ENCODE data around the gene PTPRA. TPM values are rescaled to one million over a fixed set of nuclear protein-coding genes. Genes with fewer than 3 reads are reported as not detected.
A peak's percentile ranks its signal among the peaks of the same experiment; 100 is the strongest.

The PTPRA gene, protein sequence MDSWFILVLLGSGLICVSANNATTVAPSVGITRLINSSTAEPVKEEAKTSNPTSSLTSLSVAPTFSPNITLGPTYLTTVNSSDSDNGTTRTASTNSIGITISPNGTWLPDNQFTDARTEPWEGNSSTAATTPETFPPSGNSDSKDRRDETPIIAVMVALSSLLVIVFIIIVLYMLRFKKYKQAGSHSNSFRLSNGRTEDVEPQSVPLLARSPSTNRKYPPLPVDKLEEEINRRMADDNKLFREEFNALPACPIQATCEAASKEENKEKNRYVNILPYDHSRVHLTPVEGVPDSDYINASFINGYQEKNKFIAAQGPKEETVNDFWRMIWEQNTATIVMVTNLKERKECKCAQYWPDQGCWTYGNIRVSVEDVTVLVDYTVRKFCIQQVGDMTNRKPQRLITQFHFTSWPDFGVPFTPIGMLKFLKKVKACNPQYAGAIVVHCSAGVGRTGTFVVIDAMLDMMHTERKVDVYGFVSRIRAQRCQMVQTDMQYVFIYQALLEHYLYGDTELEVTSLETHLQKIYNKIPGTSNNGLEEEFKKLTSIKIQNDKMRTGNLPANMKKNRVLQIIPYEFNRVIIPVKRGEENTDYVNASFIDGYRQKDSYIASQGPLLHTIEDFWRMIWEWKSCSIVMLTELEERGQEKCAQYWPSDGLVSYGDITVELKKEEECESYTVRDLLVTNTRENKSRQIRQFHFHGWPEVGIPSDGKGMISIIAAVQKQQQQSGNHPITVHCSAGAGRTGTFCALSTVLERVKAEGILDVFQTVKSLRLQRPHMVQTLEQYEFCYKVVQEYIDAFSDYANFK
- total RNA-seq (2021), result 45.2 and 47.8 TPM in 2 replicates
- long read RNA-seq, partial matches to known transcripts, result 14 of 23 reads
- long read RNA-seq, other reads (novel, unspliced or antisense), result 8 of 23 reads

DNA sequence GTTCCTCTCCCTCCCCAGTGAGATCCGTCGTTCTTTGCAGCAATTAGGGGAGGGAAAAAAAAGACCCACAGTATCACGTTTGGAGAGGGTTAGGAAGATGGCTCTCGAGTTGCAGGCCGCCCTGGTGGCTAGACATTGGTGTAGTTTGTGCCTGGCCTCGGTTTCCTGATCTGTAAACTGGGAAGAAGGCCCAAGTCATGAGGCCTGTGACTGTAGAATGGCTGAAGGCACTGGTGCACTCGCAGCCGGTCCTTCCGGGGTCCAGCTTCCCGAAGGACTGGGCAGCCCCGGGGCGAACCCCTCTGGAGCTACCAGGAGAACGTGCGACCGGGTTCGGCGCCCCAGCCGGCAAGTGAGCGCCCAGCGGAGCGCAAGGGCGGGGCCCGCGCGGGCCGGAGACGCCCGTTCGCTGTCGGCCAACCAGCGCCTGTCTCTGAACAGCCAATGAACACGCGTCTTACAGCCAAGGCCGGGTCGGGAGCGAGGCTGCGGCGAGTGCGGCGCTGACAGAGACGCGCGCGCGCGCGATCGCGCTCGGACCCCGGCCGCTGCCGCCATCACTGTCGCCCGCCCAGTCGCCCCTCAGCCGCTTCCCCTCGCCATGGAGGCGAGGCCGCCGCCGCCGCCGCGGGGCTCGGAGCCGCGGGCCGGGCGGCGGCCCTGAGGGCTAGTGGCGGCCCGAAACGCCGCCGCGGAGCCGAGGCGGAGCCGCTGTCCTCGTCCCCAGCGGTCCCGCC is at the start of gene PTPRA:
PTPRA (plus strand) TSS at position 472 of the 737 bp plus-strand sequence. CDS start 90,797 bp downstream, outside the sequence.
- no peaks in the 10 kb centered on the region for H4K20me1 ChIP-seq (ENCODE audit: control insufficient read depth, insufficient read depth, insufficient read length)
- H2AFZ ChIP-seq (ENCODE audit: low read length), result no peak within 1 kb of the TSS
- H2BK120ac ChIP-seq (ENCODE audit: low read depth, low read length, poor library complexity, severe bottlenecking), result no peak within 1 kb of the TSS
- peaks cover 3% of the 10 kb centered on the region; the same call in 1 of the 2 replicates for H3K79me2 ChIP-seq (ENCODE audit: insufficient read depth, low read length)
- H2BK5ac ChIP-seq (ENCODE audit: insufficient read length, low read length), result no peak within 1 kb of the TSS
- H3T11ph ChIP-seq (ENCODE audit: low read length), result no peak within 1 kb of the TSS
- no peak within 1 kb of the TSS for H3K23ac ChIP-seq (ENCODE audit: insufficient read length, low read depth, low read length)
- H3K27ac ChIP-seq (ENCODE audit: insufficient read length, low read depth, low read length), result no peak within 1 kb of the TSS
- WGBS (ENCODE audit: extremely low coverage, insufficient read length, low lambda C conversion rate), result no CpG with 5 or more reads among the region's 83 CpGs
- Mint-ChIP-seq H3K4me1 (peaks cover 28 to 36% of the 10 kb centered on the region in 2 experiments), H3K27me3 (ENCODE audit: low read depth) (peaks cover 28% of the 10 kb centered on the region), H3K36me3 (ENCODE audit: insufficient read depth in 1 of 3, low read depth in 3 of 3) (peaks cover 2 to 14% (median 12%) of the 10 kb centered on the region in 3 experiments; a peak in 6 of 7 replicates), H3K27ac (peak within 1 kb of the TSS in 2 of 3 experiments; percentile 79 to 89; a peak in 3 of 7 replicates), H3K9me3 (no peaks in the 10 kb centered on the region), H3K4me3 (peak within 1 kb of the TSS; percentile 90 to 93)
- H3K56ac ChIP-seq (ENCODE audit: insufficient read length, low read depth, low read length), result no peak within 1 kb of the TSS
- H4K5ac ChIP-seq (ENCODE audit: insufficient read length, low read depth, low read length), result no peak within 1 kb of the TSS
- peaks cover 2% of the 10 kb centered on the region; the same call in 1 of the 2 replicates for H3K27me3 ChIP-seq (ENCODE audit: insufficient read depth, low read length)
- H3K4me2 ChIP-seq (ENCODE audit: insufficient read depth, insufficient read length, low read length), result peak within 1 kb of the TSS; percentile 89
- no peak within 1 kb of the TSS for H3K4ac ChIP-seq (ENCODE audit: low read depth, low read length)
- peak within 1 kb of the TSS; percentile 56 for H3K18ac ChIP-seq (ENCODE audit: insufficient read length, low read depth, low read length)
- no peak within 1 kb of the TSS for H4K91ac ChIP-seq (ENCODE audit: insufficient read length, low read depth, low read length)
- TF ChIP-seq, protein P1, sequence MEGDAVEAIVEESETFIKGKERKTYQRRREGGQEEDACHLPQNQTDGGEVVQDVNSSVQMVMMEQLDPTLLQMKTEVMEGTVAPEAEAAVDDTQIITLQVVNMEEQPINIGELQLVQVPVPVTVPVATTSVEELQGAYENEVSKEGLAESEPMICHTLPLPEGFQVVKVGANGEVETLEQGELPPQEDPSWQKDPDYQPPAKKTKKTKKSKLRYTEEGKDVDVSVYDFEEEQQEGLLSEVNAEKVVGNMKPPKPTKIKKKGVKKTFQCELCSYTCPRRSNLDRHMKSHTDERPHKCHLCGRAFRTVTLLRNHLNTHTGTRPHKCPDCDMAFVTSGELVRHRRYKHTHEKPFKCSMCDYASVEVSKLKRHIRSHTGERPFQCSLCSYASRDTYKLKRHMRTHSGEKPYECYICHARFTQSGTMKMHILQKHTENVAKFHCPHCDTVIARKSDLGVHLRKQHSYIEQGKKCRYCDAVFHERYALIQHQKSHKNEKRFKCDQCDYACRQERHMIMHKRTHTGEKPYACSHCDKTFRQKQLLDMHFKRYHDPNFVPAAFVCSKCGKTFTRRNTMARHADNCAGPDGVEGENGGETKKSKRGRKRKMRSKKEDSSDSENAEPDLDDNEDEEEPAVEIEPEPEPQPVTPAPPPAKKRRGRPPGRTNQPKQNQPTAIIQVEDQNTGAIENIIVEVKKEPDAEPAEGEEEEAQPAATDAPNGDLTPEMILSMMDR (conservative IDR thresholded peaks at IDR 0.05), result no peak
- peaks cover 18% of the 10 kb centered on the region for H3K23me2 ChIP-seq (ENCODE audit: insufficient read length, low read depth, low read length, poor library complexity, severe bottlenecking)
- H2BK12ac ChIP-seq (ENCODE audit: insufficient read length, low read depth, low read length), result no peak within 1 kb of the TSS
- no peak within 1 kb of the TSS for H4K8ac ChIP-seq (replicated peaks; ENCODE audit: insufficient read length, low read depth, low read length)
- H3K9me3 ChIP-seq (ENCODE audit: control insufficient read depth, low read depth, low read length), result no peaks in the 10 kb centered on the region
- H2BK20ac ChIP-seq (ENCODE audit: low read depth, low read length, poor library complexity, severe bottlenecking), result no peak within 1 kb of the TSS
- H2BK15ac ChIP-seq (ENCODE audit: low read depth, low read length), result no peak within 1 kb of the TSS; the same call in 1 of the 2 replicates
- no peak within 1 kb of the TSS for H2AK5ac ChIP-seq (ENCODE audit: insufficient read length, low read length)
- peaks cover 7% of the 10 kb centered on the region for H3K79me1 ChIP-seq (ENCODE audit: insufficient read depth, low read depth, low read length, poor library complexity, severe bottlenecking)
- peak within 1 kb of the TSS; percentile 39 for H3K9ac ChIP-seq (ENCODE audit: extremely low read depth, insufficient read length, low read length)
- peak within 1 kb of the TSS; percentile 86; the same call in 1 of the 2 replicates for H3K14ac ChIP-seq (ENCODE audit: insufficient read depth, low read length)
- peak; percentile 94 for DNase-seq
- H3K4me1 ChIP-seq (ENCODE audit: insufficient read depth, low read length), result 0 out of 2 replicates have a peak, but pooled peaks cover 3% of the 10 kb centered on the region
